Right lobe of liver (tissue), 4 donors: ENCODE measurements around the gene IGSF22.

Experiments used
- CTCF ChIP-seq, 4 donors: fragments of 200-600 bp in 3 of 4; fragments of 450-650 bp in 1 of 4; IDR thresholded peaks; one replicate each; pipeline versions ENCODE4 v1.5.1 to v1.8.0; 2016 to 2022; ENCODE audit warnings: antibody characterized with exemption in 4 of 4, mild to moderate bottlenecking in 2 of 4
- POLR2A ChIP-seq: fragments of 450-650 bp; IDR thresholded peaks from one replicate; pipeline ENCODE4 v1.6.1; 2017; ENCODE audit warnings: antibody characterized with exemption, mild to moderate bottlenecking
- donor health status: DM: no; HTN: no; CAD: no.
- donor health status: DM: no; HTN: no; CAD: no.
- donor health status: DM: no; HTN: yes; CAD: no.

DNA sequence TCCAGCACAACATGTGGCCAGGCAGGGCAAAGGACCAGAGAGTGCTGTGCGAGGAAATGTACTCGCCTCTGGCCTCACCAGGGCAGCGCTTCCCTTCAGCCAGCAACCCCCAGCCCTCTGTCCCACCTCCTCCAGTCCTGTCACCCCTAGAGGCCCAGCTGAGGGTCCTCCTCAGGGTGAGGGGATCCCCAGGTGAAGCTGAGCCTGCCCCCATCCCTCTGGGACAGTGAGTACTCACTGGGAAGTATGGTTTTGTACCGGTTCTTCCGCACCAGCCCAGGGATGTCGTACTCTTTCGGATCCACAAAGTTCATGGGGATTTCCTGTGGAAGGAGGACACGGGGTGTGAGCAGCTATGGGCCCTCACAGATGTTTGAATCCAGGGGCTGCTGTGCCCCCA lies 11.7 kb upstream of the IGSF22 start:
- TF ChIP-seq CTCF (IDR thresholded peaks at IDR 0.05) (no peak), POLR2A (no peak)
